ENCODE data around the gene MAPKAPK2.

The MAPKAPK2 gene

GRCh38 chr1:206685769-206686477, 1.2 kb downstream of the MAPKAPK2 start:
- peak overlapping the region; percentile 81 for H3K27ac ChIP-seq
- no peak for TF ChIP-seq CTCF (conservative IDR thresholded peaks at IDR 0.05)

- peak overlapping the region; percentile 81 for H3K27ac ChIP-seq
- TF ChIP-seq CTCF (conservative IDR thresholded peaks at IDR 0.05): no peak
Observed at GRCh38 chr1:206686478-206687249, 2.0 kb downstream of the MAPKAPK2 start.

GRCh38 chr1:206687251-206687914, 2.7 kb downstream of the MAPKAPK2 start:
- no peak for TF ChIP-seq CTCF (conservative IDR thresholded peaks at IDR 0.05)
- no peak overlapping the region for H3K27ac ChIP-seq

GRCh38 chr1:206687915-206688442, 3.3 kb downstream of the MAPKAPK2 start:
- no peak for TF ChIP-seq CTCF (conservative IDR thresholded peaks at IDR 0.05)
- no peak overlapping the region for H3K27ac ChIP-seq

- TF ChIP-seq CTCF (conservative IDR thresholded peaks at IDR 0.05): no peak
- no peak overlapping the region for H3K27ac ChIP-seq
Observed at GRCh38 chr1:206690516-206690915, 5.8 kb downstream of the MAPKAPK2 start.

- no peak for TF ChIP-seq CTCF (conservative IDR thresholded peaks at IDR 0.05)
- H3K27ac ChIP-seq: no peak overlapping the region
Observed at GRCh38 chr1:206691604-206692003, 6.9 kb downstream of the MAPKAPK2 start.

- peak overlapping the region; percentile 25; the same call in 1 of the 2 replicates for H3K27ac ChIP-seq
Observed at GRCh38 chr1:206693029-206693428, 8.3 kb downstream of the MAPKAPK2 start.

More at GRCh38 chr1:206693029-206693428, 8.3 kb downstream of the MAPKAPK2 start:
- TF ChIP-seq CTCF (conservative IDR thresholded peaks at IDR 0.05): no peak
